Trophoblast cell (in vitro differentiated cells and primary cell): ENCODE results near the gene FREM1.

Experiments used
- DNase-seq, 2 donors: peaks; one replicate each; pipeline ENCODE4 v3.0.0-alpha.2; 2016
- H2AFZ ChIP-seq: 2 replicates; pipeline ENCODE4 v1.6.1; 2013; ENCODE audit warnings: low read length, moderate library complexity, mild to moderate bottlenecking; ENCODE audit not compliant: insufficient read depth, poor library complexity
- H2AK5ac ChIP-seq: 2 replicates; pipeline ENCODE4 v1.6.1; 2013; ENCODE audit warnings: mild to moderate bottlenecking, low read length
- H2BK120ac ChIP-seq: 2 replicates; pipeline ENCODE4 v1.6.1; 2013; ENCODE audit warnings: low read length, mild to moderate bottlenecking, moderate library complexity; ENCODE audit not compliant: insufficient read depth, poor library complexity
- H2BK12ac ChIP-seq: 2 replicates; pipeline ENCODE4 v1.6.1; 2013; ENCODE audit warnings: mild to moderate bottlenecking, low read length, moderate library complexity
- H2BK5ac ChIP-seq: 2 replicates; pipeline ENCODE4 v1.6.1; 2013; ENCODE audit warnings: low read length, low read depth, moderate library complexity, mild to moderate bottlenecking; ENCODE audit not compliant: poor library complexity
- H3K14ac ChIP-seq: 2 replicates; pipeline ENCODE4 v1.6.1; 2013; ENCODE audit warnings: mild to moderate bottlenecking, low read length
- H3K18ac ChIP-seq: 2 replicates; pipeline ENCODE4 v1.6.1; 2013; ENCODE audit warnings: mild to moderate bottlenecking, low read length
- H3K23ac ChIP-seq: 2 replicates; pipeline ENCODE4 v1.6.1; 2013; ENCODE audit warnings: low read length
- H3K27ac ChIP-seq: 2 replicates; pipeline ENCODE4 v1.5.1; 2013; ENCODE audit warnings: low read depth, mild to moderate bottlenecking, inconsistent platforms, low read length, moderate library complexity
- H3K27me3 ChIP-seq: 2 replicates; pipeline ENCODE4 v1.6.1; 2013; ENCODE audit warnings: inconsistent platforms, mild to moderate bottlenecking, low read length, moderate library complexity; ENCODE audit not compliant: insufficient read depth
- H3K36me3 ChIP-seq, 2 experiments: 1 replicate in 1 of 2; 2 replicates in 1 of 2; pipeline ENCODE4 v1.6.1; 2013; ENCODE audit warnings: low read length in 2 of 2, mild to moderate bottlenecking in 2 of 2, moderate library complexity in 1 of 2; ENCODE audit not compliant: insufficient read depth in 2 of 2, control insufficient read depth in 1 of 2
- H3K4ac ChIP-seq: 2 replicates; pipeline ENCODE4 v1.6.1; 2013; ENCODE audit warnings: low read depth, mild to moderate bottlenecking, low read length, moderate library complexity
- H3K4me1 ChIP-seq, 2 experiments: 1 replicate in 1 of 2; 2 replicates in 1 of 2; pipeline ENCODE4 v1.6.1; 2013; ENCODE audit warnings: low read length in 2 of 2, mild to moderate bottlenecking in 2 of 2, moderate library complexity in 1 of 2; ENCODE audit not compliant: insufficient read depth in 2 of 2, control insufficient read depth in 1 of 2
- H3K4me2 ChIP-seq: 2 replicates; pipeline ENCODE4 v1.6.1; 2013; ENCODE audit warnings: inconsistent platforms, mild to moderate bottlenecking, low read length, moderate library complexity
- H3K4me3 ChIP-seq: 2 replicates; pipeline ENCODE4 v1.5.1; 2013; ENCODE audit warnings: mild to moderate bottlenecking, low read depth, low read length, inconsistent platforms
- H3K79me1 ChIP-seq: one replicate; pipeline ENCODE4 v1.6.1; 2013; ENCODE audit warnings: low read length
- H3K79me2 ChIP-seq: 2 replicates; pipeline ENCODE4 v1.6.1; 2013; ENCODE audit warnings: low read length, mild to moderate bottlenecking; ENCODE audit not compliant: control insufficient read depth, insufficient read depth, poor library complexity
- H3K9ac ChIP-seq: 2 replicates; pipeline ENCODE4 v1.6.1; 2013; ENCODE audit warnings: mild to moderate bottlenecking, low read length
- H3K9me3 ChIP-seq: 2 replicates; pipeline ENCODE4 v1.6.1; 2013; ENCODE audit warnings: low read depth, mild to moderate bottlenecking, control low read depth, inconsistent platforms, low read length; ENCODE audit not compliant: insufficient read depth
- H4K12ac ChIP-seq: 2 replicates; pipeline ENCODE4 v1.6.1; 2013; ENCODE audit warnings: low read depth, mild to moderate bottlenecking, low read length, moderate library complexity
- H4K8ac ChIP-seq: 2 replicates; pipeline ENCODE4 v1.6.1; 2013; ENCODE audit warnings: low read depth, mild to moderate bottlenecking, low read length, moderate library complexity
- H4K91ac ChIP-seq: one replicate; pipeline ENCODE4 v1.6.1; 2013; ENCODE audit warnings: low read depth, mild to moderate bottlenecking, low read length, moderate library complexity
- WGBS: extraction: QIAGEN DNeasy Blood & Tissue Kit; methylation state at CpG from one replicate; pipeline ENCODE4 v1.1.7; 2013; ENCODE audit warnings: missing lambda C conversion rate; ENCODE audit not compliant: insufficient read length, insufficient coverage; ENCODE audit errors: extremely low coverage; 5-methylcytosine and 5-hydroxymethylcytosine counted together

Gene FREM1

DNA sequence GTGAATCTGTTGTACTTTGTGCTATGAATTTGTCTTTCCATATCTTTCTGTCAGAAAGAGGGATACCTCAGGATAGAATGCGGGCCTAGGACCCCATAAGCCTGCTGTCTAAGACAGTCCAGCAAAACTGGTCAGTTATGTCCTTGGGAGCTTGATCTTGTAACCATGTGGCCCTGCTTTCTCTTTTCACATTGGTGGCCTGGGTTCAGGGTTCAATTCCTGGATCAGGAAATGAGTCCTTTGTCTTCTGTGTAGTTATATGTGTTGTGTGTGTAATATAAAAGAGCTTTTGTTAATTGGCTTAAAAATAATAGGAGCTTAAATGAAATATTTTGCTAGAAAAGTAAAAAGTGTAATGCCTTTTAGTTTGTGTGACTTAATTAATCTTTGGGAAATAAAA is 16.9 kb downstream of the FREM1 start:
- peaks cover 0 to 3% of the 10 kb centered on the region in 2 experiments for H3K36me3 ChIP-seq
- no peaks in the 10 kb centered on the region for H3K79me2 ChIP-seq
- no peak overlapping the region for H3K18ac ChIP-seq
- no CpG with 5 or more reads among the region's 1 CpG for WGBS
- H3K14ac ChIP-seq = no peak overlapping the region
- no peaks in the 10 kb centered on the region for H3K27me3 ChIP-seq
- H3K9me3 ChIP-seq = no peaks in the 10 kb centered on the region
- peaks cover 8% of the 10 kb centered on the region for H3K79me1 ChIP-seq
- no peak overlapping the region for H2AK5ac ChIP-seq
- no peak overlapping the region for H2AFZ ChIP-seq
- no peak overlapping the region for H3K4me3 ChIP-seq
- no peak overlapping the region for H3K4ac ChIP-seq
- no peak overlapping the region for H4K12ac ChIP-seq
- no peak overlapping the region for H4K91ac ChIP-seq
- peaks cover 8 to 13% of the 10 kb centered on the region in 2 experiments for H3K4me1 ChIP-seq
- no peak overlapping the region for H2BK5ac ChIP-seq
- DNase-seq = no peak
- H3K9ac ChIP-seq = no peak overlapping the region
- H3K27ac ChIP-seq = no peak overlapping the region
- no peak overlapping the region for H2BK12ac ChIP-seq
- H2BK120ac ChIP-seq = peak overlapping the region; percentile 47
- no peak overlapping the region for H4K8ac ChIP-seq
- no peak overlapping the region for H3K4me2 ChIP-seq
- H3K23ac ChIP-seq = no peak overlapping the region

DNA sequence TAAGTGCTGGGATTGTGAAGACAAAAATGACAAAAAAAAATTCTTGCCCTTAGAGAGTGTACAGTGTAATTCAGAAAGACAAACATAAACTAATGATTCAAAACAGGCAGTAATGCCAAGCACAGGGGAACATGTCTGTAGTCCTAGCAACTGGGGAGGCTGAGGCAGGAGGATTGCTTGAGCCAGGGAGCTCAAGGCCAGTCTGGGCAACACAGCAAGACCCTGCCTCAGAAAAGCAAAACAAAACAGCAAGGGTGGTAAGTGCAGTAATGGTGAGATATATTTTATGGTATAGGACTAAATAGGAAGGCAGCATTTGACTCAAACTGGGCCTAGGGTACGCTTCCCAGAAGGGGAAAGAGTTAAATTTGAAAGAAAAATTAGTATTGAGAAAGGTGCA is 18.9 kb downstream of the FREM1 start:
- Histone ChIP-seq H3K4ac (no peak overlapping the region), H3K9me3 (no peaks in the 10 kb centered on the region), H3K14ac (no peak overlapping the region), H3K4me2 (no peak overlapping the region), H2AFZ (no peak overlapping the region), H3K27me3 (no peaks in the 10 kb centered on the region), H2BK5ac (no peak overlapping the region), H2BK120ac (no peak overlapping the region), H3K23ac (no peak overlapping the region), H3K79me1 (peaks cover 4% of the 10 kb centered on the region), H3K4me1 (peaks cover 8 to 18% of the 10 kb centered on the region in 2 experiments), H2BK12ac (no peak overlapping the region), H4K8ac (no peak overlapping the region), H4K12ac (no peak overlapping the region), H3K79me2 (no peaks in the 10 kb centered on the region), H3K27ac (no peak overlapping the region), H2AK5ac (no peak overlapping the region), H3K36me3 (peaks cover 0 to 3% of the 10 kb centered on the region in 2 experiments), H3K4me3 (no peak overlapping the region), H4K91ac (no peak overlapping the region), H3K9ac (no peak overlapping the region), H3K18ac (no peak overlapping the region)
- WGBS = no CpG with 5 or more reads among the region's 1 CpG
- DNase-seq = no peak

DNA sequence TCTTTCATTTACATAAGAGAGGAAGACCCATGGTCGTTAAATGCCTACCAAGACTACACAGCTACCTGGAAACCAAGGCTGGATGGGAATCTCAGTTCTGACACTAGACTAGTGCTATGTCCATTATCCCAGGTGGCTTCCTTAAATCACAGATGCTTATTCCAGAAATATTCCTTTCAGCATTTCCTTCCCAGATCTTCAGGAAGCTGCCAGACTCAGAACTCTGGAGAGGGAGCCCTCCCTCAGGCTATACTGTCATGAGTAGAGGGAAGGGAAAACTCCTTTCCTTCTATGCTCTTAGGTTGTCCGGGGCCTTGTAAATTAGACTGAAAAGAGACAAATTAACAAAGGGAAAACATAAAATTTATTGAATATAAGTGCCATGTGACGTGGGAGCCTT is 20.8 kb downstream of the FREM1 start:
- H3K4ac ChIP-seq = no peak overlapping the region
- no CpG with 5 or more reads among the region's 3 CpGs for WGBS
- H3K4me3 ChIP-seq = no peak overlapping the region
- H3K23ac ChIP-seq = no peak overlapping the region
- no peak overlapping the region for H3K18ac ChIP-seq
- H3K14ac ChIP-seq = no peak overlapping the region
- no peak overlapping the region for H2AK5ac ChIP-seq
- no peak overlapping the region for H4K8ac ChIP-seq
- no peaks in the 10 kb centered on the region for H3K27me3 ChIP-seq
- H2BK5ac ChIP-seq = no peak overlapping the region
- peaks cover 5 to 15% of the 10 kb centered on the region in 2 experiments for H3K4me1 ChIP-seq
- H3K36me3 ChIP-seq = peaks cover 0 to 3% of the 10 kb centered on the region in 2 experiments
- no peaks in the 10 kb centered on the region for H3K9me3 ChIP-seq
- peak overlapping the region; percentile 49 for H3K27ac ChIP-seq
- no peak overlapping the region for H3K9ac ChIP-seq
- no peak overlapping the region for H2BK12ac ChIP-seq
- no peak overlapping the region for H4K91ac ChIP-seq
- no peak overlapping the region for H4K12ac ChIP-seq
- peaks cover 3% of the 10 kb centered on the region for H3K79me1 ChIP-seq
- DNase-seq = no peak
- H3K79me2 ChIP-seq = no peaks in the 10 kb centered on the region
- H3K4me2 ChIP-seq = no peak overlapping the region
- no peak overlapping the region for H2BK120ac ChIP-seq
- H2AFZ ChIP-seq = no peak overlapping the region

DNA sequence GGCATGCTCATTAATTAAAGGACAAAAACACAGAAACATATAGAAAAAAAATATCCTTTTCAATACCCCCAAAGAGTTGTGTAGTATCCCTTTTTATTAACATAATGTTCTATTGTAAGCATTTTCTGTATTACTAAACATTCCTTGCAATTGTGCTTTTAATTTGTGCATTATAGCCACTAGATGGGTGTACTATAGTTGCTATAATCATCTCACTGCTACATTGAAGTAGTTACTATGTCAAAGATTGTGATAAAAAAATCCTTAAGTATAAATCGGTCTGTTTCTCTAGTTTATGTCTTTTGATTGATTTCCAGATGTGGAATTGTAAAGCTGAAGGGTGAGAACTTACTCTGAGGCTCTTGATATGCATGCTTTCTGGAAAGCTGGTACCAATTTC is 21.4 kb downstream of the FREM1 start:
- Histone ChIP-seq H3K14ac (no peak overlapping the region), H3K4ac (no peak overlapping the region), H3K27ac (no peak overlapping the region), H3K4me2 (no peak overlapping the region), H3K9me3 (no peaks in the 10 kb centered on the region), H2BK12ac (no peak overlapping the region), H3K4me3 (no peak overlapping the region), H4K12ac (no peak overlapping the region), H2BK120ac (no peak overlapping the region), H2AK5ac (no peak overlapping the region), H3K23ac (no peak overlapping the region), H4K8ac (no peak overlapping the region), H3K4me1 (peaks cover 5 to 15% of the 10 kb centered on the region in 2 experiments), H3K27me3 (no peaks in the 10 kb centered on the region), H2AFZ (no peak overlapping the region), H3K79me1 (peaks cover 3% of the 10 kb centered on the region), H3K18ac (no peak overlapping the region), H4K91ac (no peak overlapping the region), H3K79me2 (no peaks in the 10 kb centered on the region), H3K9ac (no peak overlapping the region), H3K36me3 (peaks cover 0 to 3% of the 10 kb centered on the region in 2 experiments), H2BK5ac (no peak overlapping the region)
- no CpG with 5 or more reads among the region's 1 CpG for whole genome bisulfite sequencing
- no peak for DNase-seq
